ENCODE data around the gene MBOAT2.

DNA sequence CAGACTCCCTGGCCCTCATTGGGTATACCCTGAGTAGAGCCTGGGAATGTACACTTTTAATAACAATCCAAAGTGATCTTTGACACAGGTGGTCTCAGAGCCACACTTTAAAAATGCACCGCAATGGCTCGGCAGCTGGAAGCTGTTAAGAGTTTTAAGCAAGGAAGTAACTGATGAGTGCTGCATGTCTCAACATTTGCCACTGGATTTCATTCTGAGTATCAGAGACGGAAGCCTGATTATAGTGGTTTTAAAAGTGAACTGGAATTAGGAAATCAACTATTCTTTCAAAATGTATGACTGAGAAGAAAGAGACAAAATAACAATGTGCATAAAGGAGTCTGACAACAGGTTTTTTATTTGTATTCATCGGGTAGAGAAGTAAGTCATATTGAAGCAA lies 7.5 kb downstream of the MBOAT2 start:
- TF ChIP-seq, protein P1, sequence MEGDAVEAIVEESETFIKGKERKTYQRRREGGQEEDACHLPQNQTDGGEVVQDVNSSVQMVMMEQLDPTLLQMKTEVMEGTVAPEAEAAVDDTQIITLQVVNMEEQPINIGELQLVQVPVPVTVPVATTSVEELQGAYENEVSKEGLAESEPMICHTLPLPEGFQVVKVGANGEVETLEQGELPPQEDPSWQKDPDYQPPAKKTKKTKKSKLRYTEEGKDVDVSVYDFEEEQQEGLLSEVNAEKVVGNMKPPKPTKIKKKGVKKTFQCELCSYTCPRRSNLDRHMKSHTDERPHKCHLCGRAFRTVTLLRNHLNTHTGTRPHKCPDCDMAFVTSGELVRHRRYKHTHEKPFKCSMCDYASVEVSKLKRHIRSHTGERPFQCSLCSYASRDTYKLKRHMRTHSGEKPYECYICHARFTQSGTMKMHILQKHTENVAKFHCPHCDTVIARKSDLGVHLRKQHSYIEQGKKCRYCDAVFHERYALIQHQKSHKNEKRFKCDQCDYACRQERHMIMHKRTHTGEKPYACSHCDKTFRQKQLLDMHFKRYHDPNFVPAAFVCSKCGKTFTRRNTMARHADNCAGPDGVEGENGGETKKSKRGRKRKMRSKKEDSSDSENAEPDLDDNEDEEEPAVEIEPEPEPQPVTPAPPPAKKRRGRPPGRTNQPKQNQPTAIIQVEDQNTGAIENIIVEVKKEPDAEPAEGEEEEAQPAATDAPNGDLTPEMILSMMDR (IDR thresholded peaks at IDR 0.05 in 4 of 5, conservative IDR thresholded peaks at IDR 0.05 in 1 of 5) = no peak
- no peak for TF ChIP-seq POLR2A (IDR thresholded peaks at IDR 0.05)
